Stimulated activated CD4-positive, alpha-beta T cell treated with anti-CD3 and anti-CD28 coated beads, TNF-alpha, amount 100 ng/mL, for 4 hours (primary cell): ENCODE results near the gene RPN1.
"Not testable (repeated sequence)": the region's sequence is repeated elsewhere in the genome, so short reads cannot be mapped to it uniquely, and the experiment has no call there.

Source experiments
- DNase-seq, 3 experiments: peaks; one replicate each; pipeline ENCODE4 v3.0.0-alpha.2; 2020; ENCODE audit warnings: low read depth in 3 of 3

The RPN1 gene

DNA sequence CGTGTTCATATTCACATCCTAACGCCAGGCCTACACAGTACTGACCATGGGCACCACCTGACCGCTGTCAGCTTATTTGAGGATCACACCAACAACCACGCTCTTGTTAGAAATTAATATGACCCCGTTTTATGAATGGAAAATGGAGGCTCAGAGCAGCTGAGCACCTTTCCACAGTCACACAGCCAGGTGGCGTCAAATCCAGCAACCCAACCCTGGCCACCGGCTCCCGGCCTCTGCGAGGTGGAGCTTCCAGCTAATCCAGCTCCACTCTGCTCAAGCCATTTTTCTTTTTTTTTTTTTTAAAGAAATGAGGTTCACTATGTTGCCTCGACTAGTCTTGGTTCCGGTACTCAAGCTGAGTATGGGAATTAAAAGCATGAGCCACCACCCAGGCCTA lies 41.3 kb downstream of the RPN1 start:
- no peak for DNase-seq

DNA sequence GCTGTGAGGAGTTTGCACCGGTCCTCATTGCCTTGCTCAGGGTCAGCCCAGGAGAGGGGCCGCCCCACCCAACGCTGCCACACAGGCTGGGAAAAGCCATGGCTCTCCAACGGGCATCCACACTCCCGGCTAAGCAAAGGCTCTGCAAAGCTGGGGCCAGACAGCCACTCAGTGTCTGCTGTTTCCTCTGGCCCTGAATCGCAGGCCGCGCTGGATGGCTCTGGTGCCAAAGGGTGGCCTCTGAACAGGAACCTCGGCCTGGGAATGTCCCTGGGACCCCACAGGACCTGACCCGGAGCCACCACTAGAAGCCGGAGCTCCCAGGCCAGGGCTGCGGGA lies 42.9 kb downstream of the RPN1 start:
- DNase-seq = no peak

DNA sequence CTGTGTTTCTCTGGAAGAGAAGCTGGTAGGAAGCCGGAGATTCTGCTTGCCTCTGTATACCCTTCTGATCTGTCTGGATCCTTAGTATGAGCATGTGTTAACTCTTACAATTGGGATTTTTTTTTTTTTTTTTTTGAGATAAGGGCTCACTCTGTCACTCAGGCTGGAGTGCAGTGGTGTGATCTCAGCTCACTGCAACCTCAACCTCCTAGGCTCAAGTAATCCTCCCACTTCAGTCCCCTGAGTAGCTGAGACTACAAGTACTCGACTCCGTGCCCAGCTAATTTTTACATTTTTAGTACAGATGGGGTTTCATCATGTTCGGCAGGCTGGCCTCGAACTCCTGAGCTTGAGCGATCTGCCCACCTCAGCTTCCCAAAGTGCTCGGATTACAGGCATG lies 44.5 kb downstream of the RPN1 start:
- no peak for DNase-seq

DNA sequence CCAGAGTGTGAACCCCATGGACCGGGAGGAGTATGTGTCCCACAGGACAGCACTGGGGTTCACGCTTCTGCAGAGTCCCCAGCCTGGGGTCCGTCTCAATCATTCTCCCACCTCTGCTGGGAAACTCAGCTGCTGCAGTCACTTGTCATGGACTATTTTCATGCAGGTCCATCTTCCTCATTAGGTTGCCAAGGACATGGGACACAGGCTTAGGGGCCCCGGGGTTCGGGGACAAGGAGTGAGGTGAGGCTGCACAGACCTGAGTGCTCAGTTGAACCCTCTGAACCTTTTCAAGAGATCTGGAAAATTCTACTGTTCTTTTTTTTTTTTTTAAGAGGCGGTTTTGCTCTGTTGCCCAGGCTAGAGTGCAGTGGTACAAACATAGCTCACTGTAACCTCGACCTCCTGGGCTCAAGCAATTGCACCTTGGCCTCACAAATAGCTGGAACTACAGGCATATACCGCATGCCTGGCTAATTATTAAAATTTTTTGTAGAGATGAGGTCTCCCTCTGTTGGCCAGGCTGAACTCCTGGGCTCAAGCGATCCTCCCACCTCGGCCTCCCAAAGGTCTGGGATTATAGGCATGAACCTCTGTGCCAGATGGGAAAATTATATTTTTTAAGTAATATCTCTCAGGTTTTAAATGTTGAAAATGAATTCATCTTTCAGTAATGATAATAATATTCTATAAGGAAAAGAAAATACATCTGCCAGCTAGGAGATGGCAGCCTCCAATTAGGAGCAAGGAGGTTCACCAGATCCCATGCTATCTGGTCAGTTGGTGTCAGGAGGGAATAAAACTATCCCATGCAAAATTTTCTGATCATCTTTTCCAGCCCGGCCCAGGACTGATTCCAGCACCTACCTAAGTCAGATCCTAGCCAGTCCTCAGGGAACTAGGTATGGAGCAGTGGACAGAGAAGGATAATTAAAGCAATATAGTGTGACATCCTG lies 45.2 kb downstream of the RPN1 start:
- no peak for DNase-seq

DNA sequence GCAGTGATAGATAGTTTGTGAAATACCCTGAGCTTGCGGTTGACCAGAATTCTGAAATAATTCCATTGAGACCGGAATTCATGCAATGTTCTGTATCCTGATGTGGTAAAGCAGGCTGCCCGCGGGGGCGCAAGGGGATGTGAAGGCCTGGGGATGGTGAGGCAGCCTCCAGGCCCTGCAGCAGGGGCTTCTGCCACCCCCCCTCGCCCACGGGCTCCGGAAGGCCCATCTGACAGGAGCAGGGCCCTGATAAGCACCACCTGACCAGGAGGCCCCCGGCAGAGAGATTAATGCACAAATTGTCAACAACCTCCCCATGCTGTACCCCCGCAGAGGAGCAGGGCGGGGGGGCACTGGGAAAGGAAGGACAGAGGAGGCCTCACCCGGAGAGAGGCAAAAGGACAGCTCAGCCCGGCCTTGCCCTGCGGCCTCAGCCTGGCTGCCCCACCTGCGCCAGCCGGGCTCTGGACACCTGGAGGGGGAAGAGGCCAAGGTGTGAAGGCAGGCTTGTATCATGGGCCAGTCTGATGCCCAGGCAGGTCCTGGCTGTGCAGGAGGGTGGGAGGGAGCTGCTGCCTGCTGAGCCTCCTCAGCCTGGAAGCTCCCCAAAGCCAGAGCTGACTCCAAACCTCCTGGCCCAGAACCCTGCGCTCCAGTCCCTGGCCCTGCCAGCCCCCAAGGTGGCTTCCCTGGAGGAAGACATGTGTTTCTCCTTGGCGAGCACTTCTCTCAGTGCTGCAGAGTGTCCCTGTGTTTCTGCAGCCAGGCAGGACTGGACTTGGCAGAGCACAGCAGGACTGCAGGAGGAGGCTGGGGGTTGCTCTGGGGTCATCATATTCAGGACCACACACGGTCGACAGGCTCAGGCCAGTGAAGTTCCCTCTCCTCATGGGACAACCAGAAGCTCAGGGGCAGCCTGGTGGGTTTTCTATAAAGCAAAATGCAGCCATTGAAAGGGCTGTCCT lies 46.5 kb downstream of the RPN1 start:
- no peak for DNase-seq

DNA sequence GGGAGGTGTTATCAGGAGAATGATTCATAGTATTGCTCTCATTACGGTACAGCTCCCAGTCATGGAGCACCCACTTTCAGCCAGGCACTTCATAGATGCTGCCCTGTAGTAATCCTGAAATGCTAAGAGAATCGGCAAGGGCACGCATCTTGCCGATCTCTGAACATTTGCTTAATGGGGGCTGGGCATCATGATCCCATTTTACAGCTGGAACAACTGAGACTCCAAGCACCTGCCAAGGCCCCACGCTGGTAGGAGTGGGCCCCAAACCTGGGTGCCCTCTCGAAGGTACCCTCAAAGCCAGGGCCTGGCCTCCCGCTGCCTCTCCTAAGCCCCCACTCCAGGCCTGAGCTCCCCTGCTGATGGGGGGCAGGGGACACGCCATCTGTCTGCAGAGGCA lies 47.3 kb downstream of the RPN1 start:
- DNase-seq = no peak

DNA sequence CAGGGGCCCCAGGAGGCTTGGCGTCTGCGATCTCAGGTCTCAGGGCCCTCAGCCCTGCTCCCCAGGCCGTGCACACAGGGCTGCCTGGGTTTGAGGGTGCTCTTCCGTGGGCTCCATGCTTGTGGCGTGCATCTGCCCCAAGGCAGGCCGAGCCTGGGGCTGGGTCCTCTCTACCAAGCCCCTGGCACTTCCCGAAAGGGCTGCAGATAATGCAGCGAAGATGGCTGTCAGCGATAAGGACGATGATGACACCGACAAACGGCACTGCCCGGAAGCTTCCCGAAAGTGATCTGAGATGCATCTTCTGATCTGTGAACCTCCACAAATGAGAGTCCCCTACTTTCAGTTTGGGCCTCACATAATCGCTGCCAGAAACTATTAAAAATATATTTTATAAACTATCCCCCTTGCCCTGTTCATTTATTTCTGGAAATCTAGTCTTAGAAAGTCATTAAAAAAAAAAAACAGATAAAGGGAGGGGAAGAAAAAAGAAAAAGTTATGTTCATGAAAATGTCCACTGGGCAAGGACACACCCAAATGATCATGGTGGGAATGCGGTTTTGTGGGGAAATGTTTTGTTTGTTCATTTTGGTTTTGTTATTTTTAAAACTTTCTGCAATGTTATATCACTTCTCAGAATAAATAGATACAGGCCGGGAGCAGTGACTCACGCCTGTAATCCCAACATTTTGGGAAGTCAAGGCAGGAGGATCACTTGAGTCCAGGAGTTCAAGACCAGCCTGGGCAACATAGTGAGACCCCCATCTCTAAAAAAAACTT lies 51.5 kb downstream of the RPN1 start:
- no peak for DNase-seq

DNA sequence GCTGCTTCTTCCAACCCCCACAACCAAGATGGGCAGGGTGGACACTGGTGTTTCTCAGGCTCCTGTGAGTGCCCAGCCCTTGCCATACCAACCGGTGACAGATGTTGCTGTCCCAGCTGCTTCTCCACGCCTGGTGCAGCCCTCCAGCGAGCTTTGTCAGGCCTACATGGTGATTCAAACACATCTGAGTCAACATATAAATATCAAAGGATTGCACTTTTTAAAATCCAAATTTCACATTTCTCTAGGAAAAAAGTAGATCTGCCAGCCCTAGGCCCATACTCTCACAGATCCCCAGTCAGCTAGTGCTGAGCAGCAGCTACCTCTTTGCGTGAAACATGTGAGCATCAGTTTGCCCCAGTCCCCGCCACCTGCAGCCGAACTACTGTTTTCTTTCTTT lies 52.7 kb downstream of the RPN1 start:
- DNase-seq = no peak

DNA sequence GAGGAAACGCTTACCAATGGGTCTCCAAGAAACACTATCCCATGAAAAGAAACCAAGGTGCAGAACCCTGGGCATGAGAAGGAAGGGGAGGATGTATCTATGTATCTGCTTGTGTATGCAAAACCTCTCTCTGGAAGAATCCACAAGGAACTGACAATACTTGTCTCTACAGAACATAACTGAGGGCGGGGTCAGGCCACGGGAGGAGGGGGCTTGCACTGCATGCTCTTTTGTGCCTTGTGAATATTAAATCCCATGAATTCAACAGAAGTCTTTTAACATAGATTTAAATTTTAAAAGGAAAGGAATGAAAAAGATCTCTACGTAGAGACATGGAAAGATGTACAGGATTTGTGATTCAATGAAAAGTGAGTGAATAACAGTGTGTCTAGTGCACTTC lies 57.8 kb downstream of the RPN1 start:
- no peak for DNase-seq

DNA sequence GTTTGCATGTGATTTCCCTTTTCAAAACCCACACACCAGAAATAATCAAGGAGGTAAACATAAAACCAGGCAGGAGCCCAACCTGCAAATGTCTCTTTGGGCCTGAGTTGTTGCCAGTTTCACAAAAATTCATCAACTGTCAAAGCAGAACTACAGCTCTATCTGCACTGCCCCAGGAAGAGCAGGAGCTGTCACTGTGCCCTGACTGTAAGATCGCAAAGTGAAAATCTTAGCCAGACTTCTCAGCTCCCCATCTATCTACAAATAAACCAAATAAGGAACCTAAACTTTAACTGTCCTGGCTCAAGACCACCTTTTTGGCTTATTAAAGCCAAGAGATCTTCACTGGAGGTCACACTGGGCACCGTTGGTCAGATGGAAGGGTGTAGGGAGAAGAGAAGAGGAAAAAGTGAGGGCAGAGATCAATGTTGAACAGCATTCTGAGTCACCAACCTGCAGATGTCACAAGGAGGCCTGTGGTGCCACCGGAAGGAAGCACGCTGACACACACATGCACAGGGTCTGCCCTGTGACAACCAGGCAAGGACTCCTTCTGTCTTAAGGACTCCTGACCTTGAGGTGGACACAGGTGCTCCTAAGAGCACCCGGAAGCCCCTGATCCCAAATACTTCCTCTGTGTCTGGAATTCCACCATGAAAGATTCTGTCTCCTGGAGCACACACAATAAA lies 58.7 kb downstream of the RPN1 start:
- DNase-seq = no peak

DNA sequence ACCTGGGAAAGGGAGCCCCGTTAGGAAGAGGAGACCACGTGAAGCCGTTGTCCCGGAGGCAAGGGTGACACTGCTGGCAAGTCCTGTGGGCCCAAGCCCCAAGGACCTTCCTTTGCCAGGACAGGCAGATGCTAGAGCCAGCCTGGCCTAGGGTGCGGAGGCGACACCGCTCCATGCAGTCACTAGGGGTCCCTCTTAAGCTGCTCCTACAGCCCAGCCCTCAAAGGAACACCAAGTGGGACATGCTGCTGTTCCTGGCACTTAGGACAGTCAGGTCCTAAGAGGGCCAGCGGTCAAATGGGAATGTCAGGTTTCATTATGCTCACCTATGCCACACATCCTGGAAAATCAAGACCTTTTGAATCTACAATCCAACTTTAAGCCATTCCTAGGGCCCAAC lies 59.7 kb downstream of the RPN1 start:
- no peak for DNase-seq

DNA sequence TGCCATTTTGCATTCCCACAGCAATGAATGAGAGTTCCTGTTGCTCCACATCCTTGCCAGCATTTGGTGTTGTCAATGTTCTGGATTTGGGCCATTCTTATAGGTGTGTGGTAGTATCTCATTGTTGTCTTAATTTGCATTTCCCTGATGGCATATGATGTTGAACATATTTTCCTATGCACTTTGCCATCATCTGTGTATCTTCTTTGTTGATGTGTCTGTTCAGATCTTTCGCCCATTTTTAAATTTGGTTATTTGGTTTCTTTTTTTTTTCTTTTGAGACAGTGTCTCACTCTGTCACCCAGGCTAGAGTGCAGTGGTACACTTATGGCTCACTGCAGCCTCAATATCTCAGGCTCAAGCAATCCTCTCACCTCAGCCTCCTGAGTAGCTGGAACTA lies 60.6 kb downstream of the RPN1 start:
- not testable (repeated sequence) for DNase-seq

DNA sequence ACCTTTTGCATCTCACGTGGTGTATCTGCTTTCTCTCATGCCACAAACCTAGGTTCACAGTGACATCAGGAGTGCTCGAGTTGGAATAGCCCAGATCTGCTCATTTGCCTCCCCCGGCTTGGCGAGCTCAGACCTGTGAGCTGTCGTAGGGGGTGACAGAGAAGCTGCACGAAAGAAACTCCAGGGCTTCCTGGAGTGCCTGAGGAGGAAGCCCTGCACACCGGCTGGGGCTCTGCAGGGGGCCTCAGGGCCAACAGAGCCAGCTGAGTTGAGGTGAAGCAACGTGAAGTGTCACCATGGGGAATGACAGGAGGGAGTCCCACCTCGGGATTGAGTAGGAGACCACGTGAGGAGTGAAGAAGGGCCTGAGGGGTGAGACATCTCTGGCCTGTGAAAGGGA lies 62.5 kb downstream of the RPN1 start:
- no peak for DNase-seq

DNA sequence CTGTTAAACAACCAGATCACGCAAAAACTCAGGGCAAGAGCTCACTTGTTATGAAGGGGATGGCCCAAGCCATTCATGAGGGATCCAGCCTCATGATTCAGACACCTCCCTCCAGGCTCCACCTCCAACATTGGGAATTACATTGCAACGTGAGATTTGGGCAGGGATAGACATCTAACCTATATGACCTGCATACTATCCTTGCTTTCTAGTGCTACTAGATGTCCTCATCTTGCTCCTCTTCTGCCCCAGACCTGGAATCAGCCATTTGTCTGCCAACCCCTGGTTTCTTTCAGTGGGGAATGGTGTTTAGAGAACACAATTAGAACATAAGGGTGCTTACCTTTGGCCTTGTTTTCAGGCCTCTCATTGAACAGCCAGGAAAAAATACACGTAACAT lies 63.2 kb downstream of the RPN1 start:
- no peak for DNase-seq

DNA sequence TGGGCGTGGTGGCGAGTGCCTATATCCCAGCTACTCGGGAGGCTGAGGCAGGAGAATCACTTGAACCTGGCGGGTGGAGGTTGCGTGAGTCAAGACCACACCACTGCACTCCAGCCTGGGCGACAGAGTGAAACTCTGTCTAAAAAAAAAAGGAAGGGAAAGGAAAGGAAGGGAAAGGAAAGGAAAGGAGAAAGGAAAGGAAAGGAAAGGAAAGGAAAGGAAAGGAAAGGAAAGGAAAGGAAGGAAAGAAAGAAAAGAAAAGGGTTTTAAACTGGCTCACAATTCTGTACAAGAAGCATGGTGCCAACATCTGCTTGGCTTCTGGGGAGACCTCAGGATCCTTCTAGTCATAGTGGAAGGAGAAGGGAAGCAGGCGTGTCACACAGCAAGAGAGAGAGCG lies 63.7 kb downstream of the RPN1 start:
- DNase-seq = not testable (repeated sequence)

DNA sequence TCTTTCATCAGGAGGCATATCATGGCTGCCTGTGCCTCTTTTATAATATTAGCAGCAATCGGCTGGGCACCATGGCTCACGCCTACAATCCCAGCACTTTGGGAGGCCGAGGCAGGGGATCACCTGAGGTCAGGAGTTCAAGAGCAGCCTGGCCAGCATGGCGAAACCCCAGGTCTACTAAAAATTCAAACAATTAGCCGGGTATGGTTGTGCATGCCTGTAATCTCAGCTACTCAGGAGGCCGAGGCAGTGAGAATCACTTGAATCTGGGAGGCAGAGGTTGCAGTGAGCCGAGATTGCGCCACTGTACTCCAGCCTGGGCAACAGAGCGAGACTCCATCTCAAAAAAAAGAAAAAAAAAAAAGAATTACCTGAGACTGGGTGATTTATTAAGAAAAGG lies 64.2 kb downstream of the RPN1 start:
- not testable (repeated sequence) for DNase-seq

DNA sequence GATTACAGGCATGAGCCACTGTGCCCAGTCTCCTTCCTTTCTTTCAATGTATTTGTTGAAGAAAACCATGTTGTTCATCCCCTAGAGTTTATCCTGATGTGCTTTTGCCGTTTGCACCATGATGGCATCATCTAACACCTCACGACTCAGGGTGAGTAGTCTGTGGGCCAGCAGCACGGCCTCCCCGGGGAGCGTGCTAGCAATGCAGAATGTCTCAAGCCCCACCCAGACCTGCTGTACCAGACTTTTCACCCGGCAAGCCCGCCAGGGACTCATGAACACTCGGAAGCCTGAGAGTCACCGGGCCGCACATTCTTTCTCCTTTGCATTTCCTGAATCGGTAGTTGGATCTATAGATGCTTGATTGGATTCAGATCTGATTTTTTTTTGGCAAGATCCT lies 64.6 kb downstream of the RPN1 start:
- DNase-seq = no peak

DNA sequence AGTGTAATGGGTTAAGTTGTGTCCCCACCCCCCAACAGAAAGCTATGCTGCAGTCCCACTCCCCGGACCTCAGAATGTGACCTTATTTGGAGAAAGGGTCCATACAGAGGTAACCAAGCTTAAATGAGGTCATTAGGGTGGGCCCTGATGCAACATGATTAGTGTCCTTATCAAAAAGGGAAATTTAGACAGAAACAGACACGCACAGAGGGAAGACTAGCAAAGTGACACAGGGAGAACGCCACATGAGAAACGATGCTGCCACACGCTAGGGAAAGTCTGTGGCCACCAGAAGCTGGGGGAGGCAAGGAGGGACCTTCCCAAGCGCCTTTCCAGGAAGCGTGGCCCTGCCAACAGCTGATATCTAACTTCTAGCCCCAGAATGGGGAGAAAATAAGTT lies 65.4 kb downstream of the RPN1 start:
- DNase-seq = no peak

DNA sequence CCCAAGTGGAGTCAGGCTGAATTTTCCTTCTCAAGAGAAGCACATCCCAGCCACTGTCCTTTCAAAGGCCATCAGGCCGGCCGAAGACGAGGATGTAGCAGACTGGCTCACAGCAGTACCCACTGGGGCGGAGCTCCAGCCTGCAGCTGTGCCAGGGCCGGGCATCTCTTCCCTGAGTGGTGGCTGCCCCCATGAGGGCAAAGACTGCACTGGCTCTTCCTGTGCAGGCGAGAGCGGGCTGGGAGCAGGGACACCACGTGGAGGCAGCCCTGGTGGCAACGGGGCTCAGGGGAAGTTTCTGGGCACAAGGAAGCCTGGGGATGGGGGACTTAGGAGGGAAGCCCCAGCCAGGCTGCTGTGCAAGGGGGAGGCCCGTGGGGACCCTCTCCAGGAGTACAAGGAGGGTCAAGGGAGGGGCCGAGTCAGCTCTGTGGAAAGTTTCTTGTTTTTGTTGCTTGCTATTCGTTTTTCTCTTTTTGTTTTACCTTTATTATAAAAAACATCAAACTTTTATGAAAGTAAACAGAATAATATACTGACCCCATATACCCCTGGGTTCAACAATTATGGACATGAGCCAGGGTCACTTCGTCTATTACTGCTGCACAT lies 66.1 kb downstream of the RPN1 start:
- DNase-seq = no peak

DNA sequence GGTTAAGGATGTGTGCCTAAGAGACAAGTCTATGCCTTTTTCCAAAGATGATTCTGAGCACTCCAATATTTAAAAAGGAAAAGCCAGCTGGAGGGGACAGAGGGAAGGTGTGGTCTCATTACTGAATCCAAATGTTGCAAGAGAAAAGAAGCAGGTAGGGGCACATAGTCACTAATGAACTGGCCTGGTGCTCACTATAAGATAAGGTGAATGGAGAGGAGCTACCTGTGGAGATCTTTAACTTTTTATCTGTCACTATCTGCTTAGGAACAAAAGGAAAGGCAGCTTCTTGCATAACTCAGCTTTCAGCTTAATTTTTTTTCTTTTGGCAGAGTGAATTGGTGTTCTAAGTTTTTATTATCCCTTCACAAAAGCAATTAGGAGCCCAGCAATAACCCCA lies 69.1 kb downstream of the RPN1 start:
- DNase-seq = no peak

DNA sequence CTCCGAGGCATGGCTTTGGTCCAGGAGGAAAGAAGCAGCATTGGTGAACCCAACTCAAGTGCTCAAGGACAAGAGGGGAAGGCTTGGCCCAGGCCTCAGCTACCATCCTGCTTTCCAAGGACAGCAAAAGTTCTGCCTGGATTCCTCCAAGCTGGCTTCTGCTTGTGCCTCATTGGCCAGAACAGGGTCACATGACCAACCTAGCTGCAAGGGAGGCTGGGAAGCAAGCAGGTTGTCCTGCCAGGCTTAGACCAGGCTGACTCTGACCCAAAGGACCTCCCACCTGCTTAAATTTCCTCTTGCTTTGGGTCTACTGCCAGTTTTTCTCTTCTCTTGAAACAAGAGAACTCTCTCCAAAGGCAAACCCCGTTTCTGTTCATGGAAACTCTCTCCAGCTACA lies 70.7 kb downstream of the RPN1 start:
- DNase-seq = no peak
